Muscle of arm (tissue), 12 donors: ENCODE measurements around the gene MYO7A. TPM values are rescaled to one million over a fixed set of nuclear protein-coding genes. Genes with fewer than 3 reads are reported as not detected.

Experiments
- DNase-seq: peaks from one replicate; pipeline ENCODE4 v3.0.0-alpha.2; 2013
- polyA plus RNA-seq, 12 donors: library from polyadenylated mRNA; unstranded; fragments of 120-200 nt; gene quantifications; one replicate each; pipeline ENCODE4 v1.2.1, GENCODE V29; 2013; ENCODE audit not compliant: insufficient read length in 12 of 12

MYO7A gene
- polyA plus RNA-seq, 12 donors = 2.0 to 15.0 (median 4.2) TPM; not detected in 1

DNA sequence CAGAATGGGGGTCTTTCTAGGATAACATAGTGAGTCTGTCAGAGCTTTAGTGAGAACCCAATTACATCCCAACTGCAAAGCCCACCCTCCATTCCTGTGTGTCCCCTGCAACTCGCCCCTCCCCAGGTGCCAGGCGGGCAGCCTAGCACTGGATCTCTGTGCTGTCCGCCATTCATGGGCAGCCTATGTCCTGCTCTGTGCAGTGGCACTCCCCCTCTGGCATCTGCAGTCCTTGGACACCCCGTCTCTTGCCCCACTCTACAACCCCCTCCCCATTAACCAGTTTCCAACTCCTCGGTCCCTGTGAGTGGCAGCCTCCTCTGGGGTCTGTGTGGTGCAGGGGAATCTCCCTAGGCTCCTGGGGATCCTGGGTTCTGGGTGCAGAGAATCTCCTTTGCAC, 37.0 kb downstream of the MYO7A start:
- no peak for DNase-seq

DNA sequence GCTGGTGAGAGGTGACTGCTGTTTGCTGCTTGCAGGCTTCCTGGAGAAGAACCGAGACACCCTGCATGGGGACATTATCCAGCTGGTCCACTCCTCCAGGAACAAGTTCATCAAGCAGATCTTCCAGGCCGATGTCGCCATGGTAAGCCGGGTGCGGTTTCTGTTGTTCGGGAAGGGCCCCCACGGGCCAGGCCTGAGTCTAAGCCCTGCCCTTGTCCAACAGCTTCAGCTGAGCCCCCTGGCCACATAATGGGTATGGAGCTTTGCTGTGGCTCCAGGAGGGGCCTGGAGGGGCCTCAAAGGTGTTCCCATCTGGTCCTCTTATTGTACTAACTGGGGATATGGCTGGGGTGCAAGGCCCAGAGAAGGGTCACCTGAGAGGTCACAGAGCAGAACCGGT, 38.0 kb downstream of the MYO7A start:
- no peak for DNase-seq

DNA sequence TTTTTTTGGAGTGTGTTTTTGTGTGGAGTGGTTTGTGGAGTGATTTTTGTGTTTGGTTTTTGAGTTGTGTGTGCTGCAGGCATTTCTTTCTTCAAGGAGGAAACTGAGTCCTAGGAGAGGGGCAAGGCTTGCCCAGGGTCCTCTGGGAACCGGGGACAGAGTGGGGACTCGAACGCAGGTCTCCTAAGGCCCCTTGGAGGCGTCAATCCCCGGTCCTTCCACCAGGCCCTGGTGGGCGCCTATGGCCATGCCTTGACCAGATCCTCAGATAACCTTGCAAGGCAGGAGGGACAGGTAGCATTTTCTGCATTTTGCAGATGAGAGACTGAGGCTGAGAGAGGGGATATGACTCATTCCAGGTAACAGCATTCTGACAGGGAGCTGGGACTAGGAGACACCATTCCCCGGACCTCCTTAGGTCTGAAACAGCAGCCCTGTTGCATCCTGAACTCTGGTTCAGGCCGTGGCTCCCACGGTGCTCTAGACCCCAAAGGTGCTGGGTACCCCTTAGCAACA, 39.1 kb downstream of the MYO7A start:
- no peak for DNase-seq

DNA sequence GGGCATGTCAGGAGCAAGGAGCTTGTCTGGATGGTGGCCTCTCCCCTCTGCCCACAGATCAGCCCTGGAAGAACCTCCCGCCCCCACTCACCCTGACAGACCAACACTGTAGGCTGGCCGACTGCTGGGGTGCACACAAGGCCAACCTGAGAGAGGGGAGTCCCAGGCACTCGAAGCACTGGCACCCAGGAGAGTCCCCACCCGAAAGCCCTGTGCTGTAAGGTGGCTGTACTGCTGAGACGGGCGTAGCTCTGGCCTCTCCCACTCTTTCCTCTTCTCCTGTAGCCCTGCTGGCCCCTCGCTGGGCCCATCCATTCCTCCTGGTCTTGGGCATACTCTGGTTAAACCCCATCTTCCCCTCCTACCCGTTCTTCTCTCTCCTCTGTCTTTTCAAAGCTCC, 39.7 kb downstream of the MYO7A start:
- DNase-seq = no peak

DNA sequence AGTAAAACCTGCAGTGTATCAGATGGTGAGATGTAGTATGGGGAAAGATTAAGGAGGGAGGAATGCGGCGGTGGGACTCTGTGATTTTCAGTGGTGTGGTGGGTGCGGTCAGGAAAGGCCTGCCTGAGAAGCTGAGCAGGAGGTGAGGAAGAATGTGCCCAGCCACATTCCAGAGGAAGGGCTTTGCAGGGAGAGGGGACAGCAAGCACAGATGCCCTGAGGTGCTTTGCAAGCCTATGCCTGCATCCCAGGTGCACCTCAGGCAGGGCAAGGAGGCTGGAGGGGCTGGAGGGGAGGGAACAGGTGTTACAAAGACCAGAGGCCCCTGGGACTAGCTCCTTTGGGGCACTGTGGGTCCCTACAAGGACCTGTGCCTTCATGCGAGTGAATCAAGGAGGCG, 42.1 kb downstream of the MYO7A start:
- DNase-seq = no peak

GRCh38 chr11:77171254-77171653, 43.2 kb downstream of the MYO7A start:
- no peak for DNase-seq

DNA sequence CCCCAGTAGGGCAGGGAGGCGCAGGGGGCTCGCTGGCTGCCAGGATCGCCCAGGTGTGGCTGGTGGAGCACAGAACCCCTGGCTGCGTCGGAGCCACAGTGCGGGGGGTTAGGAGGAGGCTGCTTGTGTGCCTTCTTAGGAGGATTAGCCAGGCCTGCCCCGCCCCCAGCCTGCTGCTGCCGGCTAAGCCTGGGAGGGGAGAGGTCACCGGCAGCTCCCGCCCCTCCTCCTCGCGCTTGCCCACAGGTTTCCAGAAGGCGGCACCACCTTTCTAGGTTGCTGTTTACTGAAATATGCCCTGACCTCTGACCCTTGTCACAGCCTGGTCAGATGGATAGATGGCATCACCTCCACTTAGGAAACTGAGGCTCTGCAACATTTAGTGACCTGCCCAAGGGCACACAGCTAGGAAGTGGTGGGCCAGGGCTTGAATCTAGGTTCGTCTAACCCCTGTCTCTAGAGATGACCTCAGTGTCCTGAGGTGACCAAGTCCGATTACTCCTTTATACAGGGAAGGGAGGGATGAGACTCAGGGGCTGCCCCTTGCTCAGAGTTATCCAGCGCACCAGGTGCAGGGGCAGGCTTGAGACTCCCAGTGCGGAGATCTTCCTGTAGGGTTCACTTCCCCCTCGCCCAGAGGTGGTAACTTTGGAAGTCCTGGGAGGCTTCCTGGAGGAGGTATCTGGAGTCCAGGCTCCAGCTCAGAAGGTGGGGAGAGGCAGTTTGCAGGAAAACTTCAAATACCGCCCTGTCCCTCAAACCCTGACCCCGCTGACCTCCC, 44.0 kb downstream of the MYO7A start:
- DNase-seq = no peak

DNA sequence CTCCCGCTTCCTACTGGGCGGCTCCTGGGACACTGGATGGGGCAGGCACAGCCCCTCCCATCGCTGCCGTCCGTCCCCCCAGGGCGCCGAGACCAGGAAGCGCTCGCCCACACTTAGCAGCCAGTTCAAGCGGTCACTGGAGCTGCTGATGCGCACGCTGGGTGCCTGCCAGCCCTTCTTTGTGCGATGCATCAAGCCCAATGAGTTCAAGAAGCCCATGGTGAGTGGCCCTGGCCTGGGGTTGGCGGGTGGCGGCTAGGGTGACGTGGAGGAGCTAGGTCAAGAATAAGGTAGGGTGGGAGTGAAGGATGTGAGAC, 44.6 kb downstream of the MYO7A start:
- no peak for DNase-seq

GRCh38 chr11:77173494-77173893, 45.4 kb downstream of the MYO7A start:
- DNase-seq = no peak

- DNase-seq = no peak
Observed at GRCh38 chr11:77174559-77174958, 46.5 kb downstream of the MYO7A start.

GRCh38 chr11:77175021-77175842, 47.2 kb downstream of the MYO7A start:
- DNase-seq = no peak

GRCh38 chr11:77175869-77176539, 48.0 kb downstream of the MYO7A start:
- DNase-seq = no peak

GRCh38 chr11:77176996-77177395, 49.0 kb downstream of the MYO7A start:
- DNase-seq = no peak

DNA sequence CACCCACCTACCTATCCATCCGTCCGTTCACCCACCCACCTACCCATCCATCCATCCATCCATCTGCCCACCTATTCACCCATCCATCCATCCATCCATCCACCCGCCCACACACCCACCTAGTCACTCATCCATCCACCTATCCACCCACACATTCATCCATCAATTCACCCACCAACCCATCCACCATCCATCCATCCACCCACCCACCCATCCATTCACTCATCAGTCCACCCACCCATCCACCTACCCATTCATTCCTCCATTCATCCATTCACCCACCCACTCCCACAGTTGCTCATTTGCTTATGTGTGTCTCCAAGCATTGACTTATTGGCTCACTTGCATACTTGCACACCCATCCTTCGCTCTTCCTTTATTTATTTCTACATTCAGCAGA, 50.1 kb downstream of the MYO7A start:
- no peak for DNase-seq

GRCh38 chr11:77179048-77179447, 51.0 kb downstream of the MYO7A start:
- DNase-seq = no peak

DNA sequence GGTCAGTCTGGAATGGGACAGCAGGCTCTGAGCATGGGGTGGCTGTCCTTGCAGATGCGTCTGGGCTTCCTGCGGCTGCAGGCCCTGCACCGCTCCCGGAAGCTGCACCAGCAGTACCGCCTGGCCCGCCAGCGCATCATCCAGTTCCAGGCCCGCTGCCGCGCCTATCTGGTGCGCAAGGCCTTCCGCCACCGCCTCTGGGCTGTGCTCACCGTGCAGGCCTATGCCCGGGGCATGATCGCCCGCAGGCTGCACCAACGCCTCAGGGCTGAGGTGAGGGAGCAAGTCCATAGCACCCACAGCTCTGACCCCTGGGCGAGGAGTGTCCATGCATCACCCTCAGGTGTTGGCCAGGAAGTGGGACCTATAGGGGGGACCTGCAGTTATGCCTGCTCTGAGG, 51.6 kb downstream of the MYO7A start:
- no peak for DNase-seq

DNA sequence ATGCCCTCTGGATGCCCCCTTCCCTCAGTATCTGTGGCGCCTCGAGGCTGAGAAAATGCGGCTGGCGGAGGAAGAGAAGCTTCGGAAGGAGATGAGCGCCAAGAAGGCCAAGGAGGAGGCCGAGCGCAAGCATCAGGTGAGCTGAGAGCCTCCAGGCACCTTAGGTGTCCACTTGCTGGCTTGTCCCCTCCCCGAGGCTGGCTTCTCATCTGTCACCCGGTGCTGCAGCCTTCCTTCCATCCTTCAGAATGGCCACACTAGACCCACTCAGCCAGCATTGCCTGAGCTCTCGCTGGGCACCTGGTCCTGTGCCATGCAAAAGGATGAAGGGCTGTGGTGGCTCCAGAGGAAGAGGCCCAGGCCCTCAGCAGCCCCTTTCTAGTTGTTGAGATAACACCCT, 52.3 kb downstream of the MYO7A start:
- no peak for DNase-seq

DNA sequence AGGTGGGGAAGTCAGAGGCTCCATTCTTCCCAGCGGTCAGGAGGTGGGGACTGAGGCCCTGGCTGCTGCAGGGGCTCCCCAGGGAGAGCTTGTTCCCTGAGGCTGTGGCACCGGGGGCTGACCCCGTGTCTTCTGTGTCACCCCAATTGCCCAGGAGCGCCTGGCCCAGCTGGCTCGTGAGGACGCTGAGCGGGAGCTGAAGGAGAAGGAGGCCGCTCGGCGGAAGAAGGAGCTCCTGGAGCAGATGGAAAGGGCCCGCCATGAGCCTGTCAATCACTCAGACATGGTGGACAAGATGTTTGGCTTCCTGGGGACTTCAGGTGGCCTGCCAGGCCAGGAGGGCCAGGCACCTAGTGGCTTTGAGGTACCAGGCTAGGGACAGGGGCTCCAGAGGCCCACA, 53.2 kb downstream of the MYO7A start:
- no peak for DNase-seq

DNA sequence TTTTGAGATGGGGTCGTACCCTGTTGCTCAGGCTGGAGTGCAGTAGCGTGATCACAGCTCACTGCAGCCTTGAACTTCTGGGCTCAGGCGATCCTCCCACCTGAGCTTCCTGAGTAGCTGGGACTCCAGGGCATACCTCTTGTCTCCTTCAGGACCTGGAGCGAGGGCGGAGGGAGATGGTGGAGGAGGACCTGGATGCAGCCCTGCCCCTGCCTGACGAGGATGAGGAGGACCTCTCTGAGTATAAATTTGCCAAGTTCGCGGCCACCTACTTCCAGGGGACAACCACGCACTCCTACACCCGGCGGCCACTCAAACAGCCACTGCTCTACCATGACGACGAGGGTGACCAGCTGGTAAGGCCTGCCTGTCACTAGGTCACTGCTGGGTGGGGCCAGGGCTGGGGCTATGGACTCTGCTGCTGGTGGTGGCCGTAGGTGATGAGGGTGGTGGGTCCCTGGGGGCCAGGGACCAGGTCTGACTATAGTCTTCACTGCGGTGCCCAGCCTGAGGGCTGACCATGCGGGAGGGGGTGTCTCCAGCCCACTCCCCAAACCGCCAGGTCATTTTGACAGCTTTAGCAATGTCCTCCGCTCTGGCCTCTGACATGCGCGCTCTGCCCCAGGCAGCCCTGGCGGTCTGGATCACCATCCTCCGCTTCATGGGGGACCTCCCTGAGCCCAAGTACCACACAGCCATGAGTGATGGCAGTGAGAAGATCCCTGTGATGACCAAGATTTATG, 53.9 kb downstream of the MYO7A start:
- no peak for DNase-seq

GRCh38 chr11:77182542-77183430, 54.7 kb downstream of the MYO7A start:
- no peak for DNase-seq

DNA sequence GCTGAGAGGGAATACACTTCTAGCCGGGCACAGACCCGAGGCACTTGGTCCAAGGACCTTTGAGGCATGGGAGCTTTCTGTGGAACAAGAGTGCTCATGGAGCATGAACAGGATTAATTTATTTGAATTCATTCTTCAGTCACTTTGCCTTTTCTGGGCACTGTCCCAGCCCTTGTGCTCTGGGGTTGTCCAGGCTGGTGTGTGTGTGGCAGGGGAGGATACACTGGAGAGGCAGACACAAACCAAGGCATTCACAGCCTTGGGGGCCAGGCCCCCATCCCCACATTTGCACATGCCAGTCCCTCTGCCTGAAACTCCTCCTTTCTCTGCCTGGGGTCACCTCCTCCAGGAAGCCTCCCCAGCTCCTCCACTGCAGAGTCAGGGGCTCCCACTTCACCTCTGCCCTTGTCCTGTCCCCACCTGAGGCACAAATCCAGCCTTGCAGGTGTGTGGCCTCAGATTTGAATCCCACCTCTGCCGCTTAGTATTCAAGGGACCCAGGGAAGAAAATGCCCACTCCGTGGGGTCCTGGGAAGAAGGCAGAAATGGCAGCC, 55.5 kb downstream of the MYO7A start:
- DNase-seq = no peak
